GM15510 (cell line): ENCODE data around the gene SLC1A5.

Source experiments
- POLR2A ChIP-seq: IDR thresholded peaks from 3 replicates; pipeline ENCODE4 v1.6.1; 2011; ENCODE audit warnings: borderline replicate concordance; ENCODE audit not compliant: insufficient read length; ENCODE audit errors: extremely low read depth

Gene SLC1A5

GRCh38 chr19:46784262-46785053, 3.9 kb downstream of the SLC1A5 start:
- peak; percentile 69 for TF ChIP-seq POLR2A

- TF ChIP-seq POLR2A = no peak
Measured at GRCh38 chr19:46783670-46784069, 4.7 kb downstream of the SLC1A5 start.

- TF ChIP-seq POLR2A = no peak
Measured at GRCh38 chr19:46782355-46783019, 5.9 kb downstream of the SLC1A5 start.

GRCh38 chr19:46776927-46777911, 11.2 kb downstream of the SLC1A5 start:
- TF ChIP-seq POLR2A = no peak

GRCh38 chr19:46775642-46776258, 12.6 kb downstream of the SLC1A5 start:
- TF ChIP-seq POLR2A = no peak

- TF ChIP-seq POLR2A = no peak
Measured at GRCh38 chr19:46773018-46773399, 15.4 kb downstream of the SLC1A5 start.

GRCh38 chr19:46772170-46773017, 16.0 kb downstream of the SLC1A5 start:
- TF ChIP-seq POLR2A = no peak

DNA sequence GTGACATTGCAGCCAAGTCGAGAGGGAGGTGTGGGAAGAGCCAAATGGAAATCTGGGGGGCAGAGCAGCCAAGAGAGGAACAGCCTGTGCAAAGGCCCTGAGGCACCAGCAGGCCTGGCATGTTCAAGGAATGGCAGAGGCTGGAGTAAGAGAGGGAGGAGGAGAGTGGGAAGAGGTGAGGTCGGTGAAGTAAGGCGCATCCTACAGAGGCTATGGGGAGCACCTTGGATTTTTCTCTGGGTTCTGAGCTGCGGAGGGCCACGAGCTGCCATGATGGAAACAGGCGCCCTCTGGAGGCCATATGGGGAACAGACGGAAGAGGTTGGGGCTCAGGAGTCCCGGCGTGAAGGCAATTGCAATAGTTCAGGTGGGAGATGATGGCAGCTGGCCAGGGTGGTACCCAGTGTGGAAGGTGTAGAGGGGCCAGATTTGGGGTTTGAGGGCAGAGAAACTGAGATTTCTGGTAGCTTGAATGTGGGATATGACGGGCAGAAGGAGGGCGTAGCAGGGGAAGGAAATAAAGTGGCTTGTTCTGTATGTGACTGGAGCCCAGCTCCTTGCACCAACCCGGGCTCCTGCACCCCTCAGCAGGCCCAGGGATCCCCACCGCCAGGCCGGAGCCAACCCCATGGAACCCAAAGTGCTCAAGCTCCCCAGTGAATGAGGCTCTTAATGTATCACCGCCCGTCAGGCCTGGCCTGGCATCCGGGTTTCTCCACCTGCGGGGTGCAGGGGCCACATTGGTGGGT, 21.7 kb downstream of the SLC1A5 start:
- no peak for TF ChIP-seq POLR2A

DNA sequence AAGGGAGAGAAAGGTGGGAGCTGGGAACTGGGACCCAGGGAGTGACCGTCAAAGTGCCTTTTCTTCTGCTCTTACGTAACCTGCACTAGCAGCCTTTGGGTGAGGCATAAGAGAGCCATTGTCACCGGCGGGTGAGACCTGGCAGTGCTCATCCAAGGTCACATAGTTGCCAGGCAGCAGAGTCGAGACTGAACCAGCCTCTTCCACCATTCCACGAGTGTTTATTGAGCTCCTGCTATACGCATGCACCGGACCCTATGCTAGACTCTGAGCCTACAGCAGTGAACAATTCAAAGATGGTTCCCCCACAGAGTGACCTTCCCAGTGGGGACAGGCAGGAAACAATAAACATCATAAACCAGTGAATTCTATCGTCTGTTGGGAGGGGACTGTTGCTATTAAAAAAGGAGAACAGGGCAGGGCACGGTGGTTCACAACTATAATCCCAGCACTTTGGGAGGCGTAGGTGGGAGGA, 23.5 kb downstream of the SLC1A5 start:
- TF ChIP-seq POLR2A = no peak

DNA sequence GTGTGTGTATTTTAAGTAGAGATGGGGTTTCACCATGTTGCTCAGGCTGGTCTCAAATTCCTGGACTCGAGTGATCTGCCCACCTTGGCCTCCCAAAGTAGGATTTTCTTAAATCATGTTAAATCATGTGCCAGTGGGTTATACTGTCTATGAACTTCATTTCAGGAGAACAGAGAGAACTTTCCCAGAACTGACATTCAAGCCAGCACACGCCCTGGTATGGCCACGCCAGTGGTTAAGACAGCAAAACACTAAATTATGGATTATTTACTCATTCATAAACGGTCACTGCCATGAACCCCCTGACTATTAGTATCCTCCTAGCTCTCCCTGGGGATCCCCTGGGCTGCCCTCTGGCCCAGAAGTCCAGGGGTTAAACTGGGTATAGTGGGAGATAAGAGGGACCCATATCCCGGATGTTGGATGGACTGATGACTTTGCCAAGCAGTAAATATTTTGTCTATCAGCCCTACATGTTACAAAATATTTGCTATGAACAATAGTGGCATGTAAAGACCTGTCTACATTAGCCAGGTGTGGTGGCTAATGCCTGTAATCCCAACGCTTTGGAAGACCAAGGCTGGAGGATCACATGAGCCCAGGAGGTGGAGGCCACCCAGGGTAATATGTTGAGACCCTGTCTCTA, 26.0 kb downstream of the SLC1A5 start:
- no peak for TF ChIP-seq POLR2A

GRCh38 chr19:46761418-46761831, 27.0 kb downstream of the SLC1A5 start:
- no peak for TF ChIP-seq POLR2A

DNA sequence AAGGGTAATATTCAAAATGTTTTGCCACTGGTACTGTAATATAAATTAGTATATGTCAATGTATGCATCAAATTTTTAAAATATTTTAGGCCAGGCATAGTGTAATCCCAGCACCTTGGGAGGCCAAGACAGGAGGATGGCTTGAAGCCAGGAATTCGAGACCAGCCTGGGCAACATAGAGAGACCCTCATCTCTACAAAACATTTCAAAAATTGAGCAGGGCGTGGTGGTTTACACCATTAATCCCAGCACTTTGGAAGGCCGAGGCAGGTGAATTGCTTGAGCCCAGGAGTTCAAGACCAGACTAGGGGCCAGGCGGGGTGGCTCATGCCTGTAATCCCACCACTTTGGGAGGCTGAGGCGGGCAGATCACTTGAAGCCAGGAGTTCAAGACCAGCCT, 28.0 kb downstream of the SLC1A5 start:
- TF ChIP-seq POLR2A = no peak
